ENCODE data around the gene SCRN1.

Gene SCRN1

DNA sequence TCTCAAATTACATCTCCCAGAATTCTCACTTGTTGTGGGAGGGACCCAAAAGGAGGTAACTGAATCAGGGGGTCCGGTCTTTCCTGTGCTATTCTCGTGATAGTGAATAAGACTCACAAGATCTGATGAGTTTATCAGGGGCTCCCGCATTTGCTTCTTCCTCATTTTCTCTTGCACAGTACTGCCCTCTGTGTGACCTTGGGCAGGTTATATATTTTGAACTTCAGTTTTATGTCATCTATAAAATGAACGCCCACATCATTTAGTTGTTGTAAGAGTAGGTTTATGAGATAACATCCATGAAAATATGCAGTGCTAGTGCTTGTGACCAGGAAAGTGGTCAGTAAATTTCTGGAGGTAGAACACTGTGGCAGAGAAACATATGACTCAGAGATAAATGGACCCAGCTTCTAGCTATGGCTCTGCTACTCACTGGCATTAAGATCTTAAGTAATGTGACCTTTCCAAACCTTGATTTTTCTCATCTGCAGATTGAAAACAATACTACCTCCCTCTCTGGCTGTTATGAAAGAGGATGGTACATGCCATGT, 44.3 kb downstream of the SCRN1 start:
- H3K27me3 ChIP-seq (ENCODE audit: control insufficient read depth in 2 of 2, insufficient read depth in 2 of 2, low read length in 2 of 2), result no peaks in the 10 kb centered on the region

DNA sequence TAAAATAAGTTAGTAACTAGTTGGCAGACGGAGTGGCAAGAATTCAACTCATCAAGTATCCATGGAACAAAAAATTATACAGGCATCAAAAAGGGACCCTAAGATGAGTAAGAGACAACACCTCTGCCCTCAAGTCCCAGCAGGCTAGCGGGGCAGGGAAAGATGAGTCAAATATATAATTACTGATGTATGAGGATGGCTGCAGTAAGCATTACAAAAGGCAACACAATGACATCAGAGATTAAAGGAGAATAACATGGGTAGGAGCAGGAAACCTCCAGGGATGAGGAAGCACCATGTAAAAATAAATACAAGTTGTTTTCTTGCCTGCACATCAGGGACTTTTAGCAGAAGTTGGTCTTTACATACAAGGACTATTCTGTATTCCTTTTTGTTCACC, 49.4 kb downstream of the SCRN1 start:
- no peaks in the 10 kb centered on the region for H3K4me1 ChIP-seq (ENCODE audit: control insufficient read depth in 2 of 2, insufficient read depth in 2 of 2, low read length in 2 of 2)
- H3K9ac ChIP-seq (ENCODE audit: low read depth in 1 of 2, low read length in 2 of 2), result no peak overlapping the region
- no peaks in the 10 kb centered on the region for H3K9me3 ChIP-seq (ENCODE audit: control insufficient read depth in 2 of 2, low read length in 2 of 2)
- H3K4me3 ChIP-seq (ENCODE audit: low read length in 2 of 2), result no peak overlapping the region
- no peak overlapping the region for H3K27ac ChIP-seq (ENCODE audit: low read depth in 2 of 2, low read length in 2 of 2)
- no peaks in the 10 kb centered on the region for H3K27me3 ChIP-seq (ENCODE audit: control insufficient read depth in 2 of 2, insufficient read depth in 2 of 2, low read length in 2 of 2)
- peaks cover 3 to 16% of the 10 kb centered on the region in 2 donors for H3K36me3 ChIP-seq (ENCODE audit: control insufficient read depth in 2 of 2, insufficient read depth in 2 of 2, low read length in 2 of 2)

More for the DNA sequence above, 44.3 kb downstream of the SCRN1 start:
- peaks cover 3 to 9% of the 10 kb centered on the region in 2 donors for H3K36me3 ChIP-seq (ENCODE audit: control insufficient read depth in 2 of 2, insufficient read depth in 2 of 2, low read length in 2 of 2)
- H3K4me3 ChIP-seq (ENCODE audit: low read length in 2 of 2), result no peak overlapping the region
- peak overlapping the region; percentile 4 to 65 for H3K27ac ChIP-seq (ENCODE audit: low read depth in 2 of 2, low read length in 2 of 2)
- no peaks in the 10 kb centered on the region for H3K9me3 ChIP-seq (ENCODE audit: control insufficient read depth in 2 of 2, low read length in 2 of 2)
- H3K4me1 ChIP-seq (ENCODE audit: control insufficient read depth in 2 of 2, insufficient read depth in 2 of 2, low read length in 2 of 2), result peaks cover 0 to 11% of the 10 kb centered on the region in 2 donors
- H3K9ac ChIP-seq (ENCODE audit: low read depth in 1 of 2, low read length in 2 of 2), result no peak overlapping the region

DNA sequence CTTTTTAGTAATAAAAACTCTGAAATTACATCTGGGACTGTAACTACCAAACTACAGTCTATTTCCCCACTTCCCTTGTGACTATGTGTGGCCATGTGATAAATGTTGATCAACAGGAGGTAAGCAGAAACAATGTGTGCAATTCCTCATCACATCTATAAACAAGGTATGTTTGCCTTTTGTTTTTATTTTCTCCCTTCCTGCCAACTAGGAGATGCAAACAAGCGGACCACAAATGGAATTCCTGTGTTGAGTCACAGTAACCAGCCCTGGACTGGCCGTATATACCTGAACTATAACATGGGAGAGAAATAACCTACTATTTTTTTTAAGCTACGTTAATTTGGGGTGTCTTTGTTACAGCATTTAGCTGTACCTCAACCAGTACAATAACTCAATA, 52.5 kb downstream of the SCRN1 start:
- H3K4me3 ChIP-seq (ENCODE audit: low read length in 2 of 2), result no peak overlapping the region
- no peak overlapping the region for H3K27ac ChIP-seq (ENCODE audit: low read depth in 2 of 2, low read length in 2 of 2)
- H3K9ac ChIP-seq (ENCODE audit: low read depth in 1 of 2, low read length in 2 of 2), result no peak overlapping the region
- no peaks in the 10 kb centered on the region for H3K27me3 ChIP-seq (ENCODE audit: control insufficient read depth in 2 of 2, insufficient read depth in 2 of 2, low read length in 2 of 2)
- H3K9me3 ChIP-seq (ENCODE audit: control insufficient read depth in 2 of 2, low read length in 2 of 2), result no peaks in the 10 kb centered on the region
- H3K36me3 ChIP-seq (ENCODE audit: control insufficient read depth in 2 of 2, insufficient read depth in 2 of 2, low read length in 2 of 2), result peaks cover 3 to 17% of the 10 kb centered on the region in 2 donors
- no peaks in the 10 kb centered on the region for H3K4me1 ChIP-seq (ENCODE audit: control insufficient read depth in 2 of 2, insufficient read depth in 2 of 2, low read length in 2 of 2)

DNA sequence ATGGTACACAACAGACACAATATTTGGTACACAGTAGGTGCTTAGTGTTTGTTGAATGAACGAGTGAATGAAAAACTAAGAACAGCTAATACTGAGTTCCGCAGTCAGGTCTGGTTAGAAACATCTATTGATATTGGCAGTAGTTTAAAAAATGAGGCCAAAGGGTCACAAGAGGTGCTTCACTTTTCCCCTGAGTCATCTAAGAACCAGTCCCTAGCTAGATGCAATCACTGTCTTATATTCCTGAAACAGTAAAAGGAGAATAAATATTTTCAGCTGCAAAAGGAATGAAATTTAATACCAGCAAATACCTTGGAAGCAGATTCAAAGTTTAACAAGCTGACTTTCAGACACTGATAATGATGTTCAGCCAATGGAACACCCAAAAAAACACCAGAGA, 54.5 kb downstream of the SCRN1 start:
- Histone ChIP-seq H3K27me3 (ENCODE audit: control insufficient read depth in 2 of 2, insufficient read depth in 2 of 2, low read length in 2 of 2) (no peaks in the 10 kb centered on the region), H3K4me1 (ENCODE audit: control insufficient read depth in 2 of 2, insufficient read depth in 2 of 2, low read length in 2 of 2) (no peaks in the 10 kb centered on the region), H3K4me3 (ENCODE audit: low read length in 2 of 2) (no peak overlapping the region), H3K9ac (ENCODE audit: low read depth in 1 of 2, low read length in 2 of 2) (no peak overlapping the region), H3K36me3 (ENCODE audit: control insufficient read depth in 2 of 2, insufficient read depth in 2 of 2, low read length in 2 of 2) (peaks cover 3 to 10% of the 10 kb centered on the region in 2 donors), H3K27ac (ENCODE audit: low read depth in 2 of 2, low read length in 2 of 2) (no peak overlapping the region), H3K9me3 (ENCODE audit: control insufficient read depth in 2 of 2, low read length in 2 of 2) (no peaks in the 10 kb centered on the region)

DNA sequence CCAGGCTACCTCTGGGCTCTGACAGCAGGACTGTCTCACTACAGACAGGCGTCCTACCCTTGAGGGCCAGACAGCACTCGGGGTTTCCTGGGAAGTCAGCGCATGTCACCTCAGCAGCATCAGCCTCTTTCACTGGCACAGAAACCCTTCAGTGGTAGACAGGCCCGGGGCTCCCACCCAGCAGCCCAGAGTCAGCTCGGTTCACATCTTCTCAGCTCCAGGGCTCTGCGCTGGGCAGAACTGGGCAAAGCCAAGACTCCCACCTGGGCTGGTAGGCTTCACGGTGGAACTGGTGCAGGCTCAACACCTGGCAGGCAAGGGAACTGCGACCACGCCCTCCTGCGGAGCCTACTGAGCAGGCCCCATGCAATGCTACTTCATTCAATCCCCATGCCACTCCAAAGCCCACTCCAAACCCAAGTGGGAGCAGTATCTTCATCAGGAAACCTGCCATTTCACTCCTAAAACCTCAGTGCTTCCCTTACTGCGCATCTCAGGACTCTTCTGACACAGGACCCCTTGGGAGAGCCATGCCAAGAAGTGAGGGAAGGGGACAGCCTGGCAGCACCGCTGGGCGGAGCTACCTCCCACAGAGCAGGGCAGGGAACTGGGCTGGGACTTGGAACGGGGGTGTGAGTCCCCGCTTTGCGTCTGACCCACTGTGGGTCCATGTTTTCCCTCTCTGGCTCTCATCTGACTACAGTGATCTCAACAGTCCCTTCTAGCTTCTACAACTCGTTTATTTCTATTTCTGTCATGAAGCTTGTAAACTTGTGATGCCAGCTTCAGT, 60.4 kb downstream of the SCRN1 start:
- Histone ChIP-seq H3K9me3 (ENCODE audit: control insufficient read depth in 2 of 2, low read length in 2 of 2) (no peaks in the 10 kb centered on the region), H3K36me3 (ENCODE audit: control insufficient read depth in 2 of 2, insufficient read depth in 2 of 2, low read length in 2 of 2) (peaks cover 0 to 3% of the 10 kb centered on the region in 2 donors), H3K27me3 (ENCODE audit: control insufficient read depth in 2 of 2, insufficient read depth in 2 of 2, low read length in 2 of 2) (no peaks in the 10 kb centered on the region), H3K27ac (ENCODE audit: low read depth in 2 of 2, low read length in 2 of 2) (no peak overlapping the region), H3K4me1 (ENCODE audit: control insufficient read depth in 2 of 2, insufficient read depth in 2 of 2, low read length in 2 of 2) (no peaks in the 10 kb centered on the region), H3K4me3 (ENCODE audit: low read length in 2 of 2) (no peak overlapping the region), H3K9ac (ENCODE audit: low read depth in 1 of 2, low read length in 2 of 2) (no peak overlapping the region)

DNA sequence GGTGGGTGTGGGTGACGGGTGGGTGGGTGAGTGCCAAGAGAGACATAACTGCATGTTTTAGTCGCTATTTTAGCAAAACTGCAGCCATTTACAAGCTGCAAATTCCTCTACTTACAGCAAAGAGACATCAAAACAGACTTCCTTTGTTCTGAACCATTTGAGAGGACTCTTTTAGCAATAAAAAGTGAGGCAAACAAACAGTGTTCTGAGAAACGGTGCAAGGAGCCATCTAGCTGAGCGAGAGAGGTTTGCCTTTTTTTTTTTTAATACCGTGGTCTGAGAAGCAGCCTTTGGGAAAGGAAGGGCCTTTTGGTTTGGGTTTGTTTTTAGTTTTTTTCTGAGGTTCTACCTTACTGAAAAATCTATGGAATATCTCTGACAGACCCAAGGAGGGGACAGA, 62.9 kb downstream of the SCRN1 start:
- no peak overlapping the region for H3K4me3 ChIP-seq (ENCODE audit: low read length in 2 of 2)
- no peaks in the 10 kb centered on the region for H3K27me3 ChIP-seq (ENCODE audit: control insufficient read depth in 2 of 2, insufficient read depth in 2 of 2, low read length in 2 of 2)
- H3K4me1 ChIP-seq (ENCODE audit: control insufficient read depth in 2 of 2, insufficient read depth in 2 of 2, low read length in 2 of 2), result no peaks in the 10 kb centered on the region
- no peak overlapping the region for H3K27ac ChIP-seq (ENCODE audit: low read depth in 2 of 2, low read length in 2 of 2)
- H3K9me3 ChIP-seq (ENCODE audit: control insufficient read depth in 2 of 2, low read length in 2 of 2), result no peaks in the 10 kb centered on the region
- no peak overlapping the region for H3K9ac ChIP-seq (ENCODE audit: low read depth in 1 of 2, low read length in 2 of 2)
- H3K36me3 ChIP-seq (ENCODE audit: control insufficient read depth in 2 of 2, insufficient read depth in 2 of 2, low read length in 2 of 2), result peaks cover 0 to 2% of the 10 kb centered on the region in 2 donors

DNA sequence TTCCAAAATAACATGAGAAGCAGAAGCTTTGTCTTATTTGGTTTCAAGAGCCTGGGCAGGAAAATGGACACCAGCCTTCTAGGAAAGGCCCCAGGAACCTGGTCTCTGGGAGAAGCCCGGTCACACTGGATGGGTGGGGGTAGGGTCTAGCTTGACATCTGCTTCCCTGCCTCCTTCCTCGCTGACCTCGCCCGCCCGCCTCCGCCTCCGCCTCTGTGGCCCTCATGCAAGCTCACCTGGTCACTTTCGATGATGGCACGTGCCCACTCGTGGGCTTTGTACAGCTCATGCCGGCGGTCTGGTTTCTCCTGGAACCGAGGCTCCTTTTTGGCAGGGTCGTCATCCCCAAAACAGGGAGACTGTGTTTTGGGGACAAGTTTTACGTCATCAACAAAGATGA, 63.4 kb downstream of the SCRN1 start:
- H3K9ac ChIP-seq (ENCODE audit: low read depth in 1 of 2, low read length in 2 of 2), result no peak overlapping the region
- peaks cover 0 to 2% of the 10 kb centered on the region in 2 donors for H3K36me3 ChIP-seq (ENCODE audit: control insufficient read depth in 2 of 2, insufficient read depth in 2 of 2, low read length in 2 of 2)
- no peaks in the 10 kb centered on the region for H3K9me3 ChIP-seq (ENCODE audit: control insufficient read depth in 2 of 2, low read length in 2 of 2)
- H3K27ac ChIP-seq (ENCODE audit: low read depth in 2 of 2, low read length in 2 of 2), result no peak overlapping the region
- H3K4me3 ChIP-seq (ENCODE audit: low read length in 2 of 2), result no peak overlapping the region
- H3K4me1 ChIP-seq (ENCODE audit: control insufficient read depth in 2 of 2, insufficient read depth in 2 of 2, low read length in 2 of 2), result no peaks in the 10 kb centered on the region
- no peaks in the 10 kb centered on the region for H3K27me3 ChIP-seq (ENCODE audit: control insufficient read depth in 2 of 2, insufficient read depth in 2 of 2, low read length in 2 of 2)

DNA sequence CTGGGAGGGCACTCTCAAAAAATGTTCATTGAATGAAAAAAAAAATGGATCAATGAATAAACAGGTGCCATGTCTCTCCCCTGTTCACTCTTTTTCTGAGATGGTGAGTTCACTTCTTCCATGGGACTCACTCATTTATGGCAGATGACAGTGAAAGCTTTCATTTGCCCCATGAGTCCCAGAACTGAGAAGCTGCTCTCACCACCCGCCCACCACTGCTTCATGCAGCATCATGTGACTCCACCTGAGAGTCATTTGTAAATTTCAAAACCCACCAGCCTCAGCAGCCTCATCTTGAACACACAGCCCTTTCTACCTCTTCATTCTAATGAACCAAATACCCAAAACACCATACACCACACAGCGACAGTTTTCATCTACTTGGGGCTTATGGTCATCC, 64.9 kb downstream of the SCRN1 start:
- no peak overlapping the region for H3K27ac ChIP-seq (ENCODE audit: low read depth in 2 of 2, low read length in 2 of 2)
- no peaks in the 10 kb centered on the region for H3K4me1 ChIP-seq (ENCODE audit: control insufficient read depth in 2 of 2, insufficient read depth in 2 of 2, low read length in 2 of 2)
- no peaks in the 10 kb centered on the region for H3K9me3 ChIP-seq (ENCODE audit: control insufficient read depth in 2 of 2, low read length in 2 of 2)
- peaks cover 0 to 2% of the 10 kb centered on the region in 2 donors for H3K36me3 ChIP-seq (ENCODE audit: control insufficient read depth in 2 of 2, insufficient read depth in 2 of 2, low read length in 2 of 2)
- H3K4me3 ChIP-seq (ENCODE audit: low read length in 2 of 2), result no peak overlapping the region
- H3K9ac ChIP-seq (ENCODE audit: low read depth in 1 of 2, low read length in 2 of 2), result no peak overlapping the region
- H3K27me3 ChIP-seq (ENCODE audit: control insufficient read depth in 2 of 2, insufficient read depth in 2 of 2, low read length in 2 of 2), result no peaks in the 10 kb centered on the region

DNA sequence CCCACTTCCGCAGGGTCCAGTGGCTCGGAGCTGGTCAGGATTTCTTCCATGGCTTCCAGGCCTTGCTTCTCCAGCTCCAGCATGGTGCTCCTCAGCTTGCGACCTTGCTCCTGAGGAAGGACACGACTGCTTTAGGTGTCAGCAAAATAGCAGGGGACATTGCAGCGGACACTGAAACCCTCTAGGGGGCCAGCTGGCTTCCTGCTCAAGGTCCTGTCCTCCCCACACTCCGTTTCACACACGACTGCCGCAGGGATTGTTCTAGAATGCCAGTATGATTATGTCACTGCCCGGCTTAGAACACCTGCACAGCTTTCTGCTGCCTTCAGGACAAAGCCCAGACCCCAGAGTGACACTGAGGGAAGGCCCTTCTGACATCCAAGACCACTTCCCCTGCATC, 65.6 kb downstream of the SCRN1 start:
- Histone ChIP-seq H3K36me3 (ENCODE audit: control insufficient read depth in 2 of 2, insufficient read depth in 2 of 2, low read length in 2 of 2) (peaks cover 0 to 2% of the 10 kb centered on the region in 2 donors), H3K27ac (ENCODE audit: low read depth in 2 of 2, low read length in 2 of 2) (no peak overlapping the region), H3K4me1 (ENCODE audit: control insufficient read depth in 2 of 2, insufficient read depth in 2 of 2, low read length in 2 of 2) (no peaks in the 10 kb centered on the region), H3K9me3 (ENCODE audit: control insufficient read depth in 2 of 2, low read length in 2 of 2) (no peaks in the 10 kb centered on the region), H3K4me3 (ENCODE audit: low read length in 2 of 2) (no peak overlapping the region), H3K27me3 (ENCODE audit: control insufficient read depth in 2 of 2, insufficient read depth in 2 of 2, low read length in 2 of 2) (no peaks in the 10 kb centered on the region), H3K9ac (ENCODE audit: low read depth in 1 of 2, low read length in 2 of 2) (no peak overlapping the region)

DNA sequence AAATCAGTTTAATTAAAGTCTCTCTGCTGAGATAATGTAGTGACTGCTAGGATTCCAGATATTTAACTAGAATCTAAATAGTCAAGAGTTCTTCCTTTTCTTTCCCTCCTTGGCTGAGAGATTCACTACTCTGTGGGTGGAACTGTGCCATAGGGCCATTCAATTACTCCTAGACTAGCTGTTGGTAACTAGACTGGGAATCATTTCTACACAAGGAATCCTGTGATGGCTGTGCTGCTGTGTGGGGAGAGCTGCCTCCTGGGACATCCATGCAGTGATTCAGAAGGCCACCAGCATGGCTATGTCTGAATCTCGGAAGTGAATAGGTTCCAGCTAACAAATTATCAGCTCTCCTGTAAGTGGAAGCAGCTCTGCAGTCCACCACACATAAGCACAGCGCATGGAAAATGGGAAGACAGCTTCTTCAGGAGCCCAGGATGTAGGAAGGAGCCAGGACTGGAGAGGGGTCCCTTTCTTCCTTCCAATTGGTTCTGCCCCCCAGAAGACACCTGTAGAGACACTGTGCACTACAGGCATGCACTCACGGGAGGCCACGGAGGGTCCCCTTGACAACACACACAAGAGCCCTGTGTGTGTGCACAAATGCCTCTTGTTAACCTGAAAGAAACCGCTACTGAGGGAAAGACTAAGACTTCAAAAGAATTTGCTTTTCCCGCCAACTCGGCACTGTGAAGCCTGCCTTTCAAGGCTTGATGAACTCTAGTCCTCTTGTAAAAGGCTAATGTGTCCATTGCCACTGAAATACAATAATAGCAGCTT, 66.5 kb downstream of the SCRN1 start:
- H3K4me3 ChIP-seq (ENCODE audit: low read length in 2 of 2), result no peak overlapping the region
- H3K9me3 ChIP-seq (ENCODE audit: control insufficient read depth in 2 of 2, low read length in 2 of 2), result no peaks in the 10 kb centered on the region
- no peaks in the 10 kb centered on the region for H3K27me3 ChIP-seq (ENCODE audit: control insufficient read depth in 2 of 2, insufficient read depth in 2 of 2, low read length in 2 of 2)
- no peak overlapping the region for H3K27ac ChIP-seq (ENCODE audit: low read depth in 2 of 2, low read length in 2 of 2)
- H3K9ac ChIP-seq (ENCODE audit: low read depth in 1 of 2, low read length in 2 of 2), result no peak overlapping the region
- H3K36me3 ChIP-seq (ENCODE audit: control insufficient read depth in 2 of 2, insufficient read depth in 2 of 2, low read length in 2 of 2), result peaks cover 0 to 2% of the 10 kb centered on the region in 2 donors
- no peaks in the 10 kb centered on the region for H3K4me1 ChIP-seq (ENCODE audit: control insufficient read depth in 2 of 2, insufficient read depth in 2 of 2, low read length in 2 of 2)
